Activated CD4-positive, alpha-beta T cell treated with anti-CD3 and anti-CD28 coated beads, Interleukin-2, amount 50 U/mL, for 24 hours (primary cell): ENCODE results near the gene PHACTR3.
"Not testable (repeated sequence)": the region's sequence is repeated elsewhere in the genome, so short reads cannot be mapped to it uniquely, and the experiment has no call there.

ENCODE experiments used
- DNase-seq, 2 donors: peaks; one replicate each; pipeline ENCODE4 v3.0.0-alpha.2; 2020; ENCODE audit warnings: low read depth in 1 of 2, low spot score in 1 of 2

Gene PHACTR3

GRCh38 chr20:59848182-59848581 lies 243.8 kb downstream of the PHACTR3 start:
- no peak for DNase-seq

GRCh38 chr20:59850018-59850641 lies 245.8 kb downstream of the PHACTR3 start:
- no peak for DNase-seq

GRCh38 chr20:59856526-59856925 lies 252.2 kb downstream of the PHACTR3 start:
- DNase-seq = not testable (repeated sequence)

- not testable (repeated sequence) for DNase-seq
Measured at GRCh38 chr20:59856941-59857340, 252.6 kb downstream of the PHACTR3 start.

- DNase-seq = no peak
Measured at GRCh38 chr20:59857966-59858365, 253.6 kb downstream of the PHACTR3 start.

GRCh38 chr20:59858425-59858824 lies 254.1 kb downstream of the PHACTR3 start:
- DNase-seq = no peak

GRCh38 chr20:59861401-59861800 lies 257.1 kb downstream of the PHACTR3 start:
- DNase-seq = no peak

GRCh38 chr20:59863058-59863457 lies 258.7 kb downstream of the PHACTR3 start:
- no peak for DNase-seq

GRCh38 chr20:59864726-59865125 lies 260.4 kb downstream of the PHACTR3 start:
- no peak for DNase-seq

GRCh38 chr20:59866338-59866737 lies 262.0 kb downstream of the PHACTR3 start:
- no peak for DNase-seq

- no peak for DNase-seq
Measured at GRCh38 chr20:59871096-59871495, 266.8 kb downstream of the PHACTR3 start.

- no peak for DNase-seq
Measured at GRCh38 chr20:59873409-59873808, 269.1 kb downstream of the PHACTR3 start.

GRCh38 chr20:59880198-59880597 lies 275.9 kb downstream of the PHACTR3 start:
- no peak for DNase-seq

- DNase-seq = no peak
Measured at GRCh38 chr20:59884494-59884893, 280.2 kb downstream of the PHACTR3 start.

GRCh38 chr20:59888050-59888449 lies 283.7 kb downstream of the PHACTR3 start:
- no peak for DNase-seq

GRCh38 chr20:59890035-59890434 lies 285.7 kb downstream of the PHACTR3 start:
- DNase-seq = not testable (repeated sequence)

- no peak for DNase-seq
Measured at GRCh38 chr20:59891581-59891980, 287.2 kb downstream of the PHACTR3 start.

GRCh38 chr20:59895908-59896307 lies 291.6 kb downstream of the PHACTR3 start:
- no peak for DNase-seq
